OCI-LY1 (cell line): ENCODE measurements around the gene ZNF385D.

Experiments
- EZH2 ChIP-seq: fragments of 200-600 bp; sonication (generic), shearing (Covaris generic); IDR thresholded peaks from 2 replicates; pipeline ENCODE4 v1.8.0; 2017; ENCODE audit warnings: borderline replicate concordance, mixed run types, mild to moderate bottlenecking, antibody characterized with exemption, low read length, moderate library complexity, mixed read lengths
- TF ChIP-seq, protein P1 (sequence below): fragments of 200-600 bp; sonication (generic), shearing (Covaris generic); IDR thresholded peaks from 2 replicates; pipeline ENCODE4 v1.5.1; 2017; ENCODE audit warnings: mild to moderate bottlenecking, antibody characterized with exemption, low read length, moderate library complexity, mixed read lengths

- TF ChIP-seq EZH2, result no peak
- TF ChIP-seq, protein P1, sequence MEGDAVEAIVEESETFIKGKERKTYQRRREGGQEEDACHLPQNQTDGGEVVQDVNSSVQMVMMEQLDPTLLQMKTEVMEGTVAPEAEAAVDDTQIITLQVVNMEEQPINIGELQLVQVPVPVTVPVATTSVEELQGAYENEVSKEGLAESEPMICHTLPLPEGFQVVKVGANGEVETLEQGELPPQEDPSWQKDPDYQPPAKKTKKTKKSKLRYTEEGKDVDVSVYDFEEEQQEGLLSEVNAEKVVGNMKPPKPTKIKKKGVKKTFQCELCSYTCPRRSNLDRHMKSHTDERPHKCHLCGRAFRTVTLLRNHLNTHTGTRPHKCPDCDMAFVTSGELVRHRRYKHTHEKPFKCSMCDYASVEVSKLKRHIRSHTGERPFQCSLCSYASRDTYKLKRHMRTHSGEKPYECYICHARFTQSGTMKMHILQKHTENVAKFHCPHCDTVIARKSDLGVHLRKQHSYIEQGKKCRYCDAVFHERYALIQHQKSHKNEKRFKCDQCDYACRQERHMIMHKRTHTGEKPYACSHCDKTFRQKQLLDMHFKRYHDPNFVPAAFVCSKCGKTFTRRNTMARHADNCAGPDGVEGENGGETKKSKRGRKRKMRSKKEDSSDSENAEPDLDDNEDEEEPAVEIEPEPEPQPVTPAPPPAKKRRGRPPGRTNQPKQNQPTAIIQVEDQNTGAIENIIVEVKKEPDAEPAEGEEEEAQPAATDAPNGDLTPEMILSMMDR, result no peak
Measured at GRCh38 chr3:21744793-21745192, 6.2 kb downstream of the ZNF385D start.
